Measurements from ENCODE around the gene CTNNAL1.

DNA sequence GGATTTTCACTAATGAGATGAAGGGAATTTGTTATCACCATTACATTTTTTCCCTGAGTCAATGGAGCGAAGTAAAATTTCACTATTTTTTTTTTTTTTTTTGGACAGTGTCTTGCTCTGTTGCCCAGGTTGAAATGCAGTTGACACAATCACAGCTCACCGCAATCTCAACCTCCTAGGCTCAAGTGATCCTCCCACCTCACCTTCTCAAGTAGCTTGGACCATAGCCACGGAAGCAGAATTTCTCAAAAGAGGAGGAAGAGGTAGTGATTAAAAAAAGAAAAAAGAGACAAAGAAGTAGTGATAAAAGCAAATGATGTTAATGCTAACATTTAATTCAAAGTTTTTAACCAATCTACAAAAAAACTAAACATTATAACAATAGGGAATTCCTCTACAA is 109.1 kb downstream of the CTNNAL1 start:
- TF ChIP-seq, protein P1, sequence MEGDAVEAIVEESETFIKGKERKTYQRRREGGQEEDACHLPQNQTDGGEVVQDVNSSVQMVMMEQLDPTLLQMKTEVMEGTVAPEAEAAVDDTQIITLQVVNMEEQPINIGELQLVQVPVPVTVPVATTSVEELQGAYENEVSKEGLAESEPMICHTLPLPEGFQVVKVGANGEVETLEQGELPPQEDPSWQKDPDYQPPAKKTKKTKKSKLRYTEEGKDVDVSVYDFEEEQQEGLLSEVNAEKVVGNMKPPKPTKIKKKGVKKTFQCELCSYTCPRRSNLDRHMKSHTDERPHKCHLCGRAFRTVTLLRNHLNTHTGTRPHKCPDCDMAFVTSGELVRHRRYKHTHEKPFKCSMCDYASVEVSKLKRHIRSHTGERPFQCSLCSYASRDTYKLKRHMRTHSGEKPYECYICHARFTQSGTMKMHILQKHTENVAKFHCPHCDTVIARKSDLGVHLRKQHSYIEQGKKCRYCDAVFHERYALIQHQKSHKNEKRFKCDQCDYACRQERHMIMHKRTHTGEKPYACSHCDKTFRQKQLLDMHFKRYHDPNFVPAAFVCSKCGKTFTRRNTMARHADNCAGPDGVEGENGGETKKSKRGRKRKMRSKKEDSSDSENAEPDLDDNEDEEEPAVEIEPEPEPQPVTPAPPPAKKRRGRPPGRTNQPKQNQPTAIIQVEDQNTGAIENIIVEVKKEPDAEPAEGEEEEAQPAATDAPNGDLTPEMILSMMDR (IDR thresholded peaks at IDR 0.05; ENCODE audit: low read length): no peak
- TF ChIP-seq EZH2 (IDR thresholded peaks at IDR 0.05; ENCODE audit: borderline replicate concordance, low read length): no peak

All from OCI-LY1 (cell line).